ENCODE data around the gene CD3E. TPM values are rescaled to one million over a fixed set of nuclear protein-coding genes. Genes with fewer than 3 reads are reported as not detected.
"Not testable (repeated sequence)": the region's sequence is repeated elsewhere in the genome, so short reads cannot be mapped to it uniquely, and the experiment has no call there.

Gene CD3E
- total RNA-seq, 2 experiments from 2014 or later, result 515 to 530 TPM

DNA sequence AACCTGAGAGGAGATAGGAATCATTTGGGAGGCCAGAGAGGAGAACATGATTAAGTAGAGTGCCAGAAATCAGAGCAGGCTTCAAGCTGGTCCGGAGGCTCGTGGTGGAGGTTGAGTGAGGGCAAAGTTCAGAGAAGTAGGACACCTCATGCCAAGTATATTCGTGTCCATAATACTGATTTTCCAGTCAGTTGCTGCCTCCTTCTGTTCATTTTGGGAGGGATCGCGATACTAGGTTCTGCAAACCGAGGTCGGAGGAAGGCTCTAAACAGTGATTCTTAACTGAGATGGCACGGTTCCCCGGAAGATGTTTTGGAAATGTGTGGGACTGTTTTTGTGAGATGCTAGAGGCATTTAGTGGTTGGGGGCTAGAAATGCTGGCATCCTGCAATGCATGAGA lies 13.6 kb upstream of the CD3E start:
- Mint-ChIP-seq H3K36me3 (ENCODE audit: low read depth) (peaks cover 8% of the 10 kb centered on the region), H3K4me1 (ENCODE audit: low read depth) (peaks cover 30% of the 10 kb centered on the region), H3K9me3 (ENCODE audit: insufficient read depth) (peaks cover 4% of the 10 kb centered on the region), H3K27ac (peak overlapping the region; percentile 7), H3K4me3 (no peak overlapping the region), H3K27me3 (ENCODE audit: low read depth) (no peaks in the 10 kb centered on the region)
- POLR2A ChIA-PET, result interaction anchor here (0.7 to 1.4 kb wide), 4 partner anchors 13 to 93 kb away, joined by 3 to 4 read pairs (median 3); partner anchors contain the start of genes CD3E and MPZL3
- ATAC-seq (peak; percentile 88), DNase-seq (peak; percentile 68)
- CTCF ChIA-PET, result interaction anchor here (0.6 to 3.1 kb wide), 26 partner anchors 8 to 148 kb away, joined by 3 to 39 read pairs (median 6); partner anchors contain the start of genes CD3E, MPZL2 and SCN2B

DNA sequence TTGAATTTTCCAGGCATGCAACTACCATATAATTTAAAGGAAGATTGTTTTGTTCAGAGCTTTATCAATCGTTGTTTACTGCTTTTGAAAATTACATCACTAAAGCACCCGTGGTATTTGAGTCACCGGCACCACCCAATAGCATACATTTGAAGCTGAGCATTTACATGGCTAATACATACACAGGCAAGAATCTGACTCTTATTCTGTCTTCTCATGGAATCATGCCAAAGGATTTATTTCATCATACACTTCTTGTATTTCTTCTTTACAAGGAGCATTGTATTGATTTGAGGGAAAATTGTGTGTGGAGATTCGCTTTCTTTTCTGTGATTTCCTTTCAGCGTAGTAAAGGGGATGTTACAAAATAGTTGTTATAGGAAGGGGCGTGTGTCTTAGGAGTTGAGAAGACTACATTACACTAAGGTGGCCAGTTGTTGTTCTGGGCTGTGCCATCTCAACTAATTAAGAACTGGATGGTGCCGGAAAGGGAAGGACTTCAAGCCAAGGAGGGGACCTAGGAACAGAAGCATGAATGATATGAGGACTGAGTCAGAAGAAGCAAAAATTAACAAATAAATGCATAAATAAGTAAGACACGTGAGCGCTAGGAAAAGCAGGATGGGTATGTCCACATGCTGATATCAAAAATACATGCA lies 12.9 kb upstream of the CD3E start:
- DNase-seq (no peak), ATAC-seq (no peak)
- Mint-ChIP-seq H3K4me3 (no peak overlapping the region), H3K9me3 (ENCODE audit: insufficient read depth) (peaks cover 4% of the 10 kb centered on the region), H3K27me3 (ENCODE audit: low read depth) (no peaks in the 10 kb centered on the region), H3K4me1 (ENCODE audit: low read depth) (peaks cover 33% of the 10 kb centered on the region), H3K36me3 (ENCODE audit: low read depth) (peaks cover 8% of the 10 kb centered on the region), H3K27ac (no peak overlapping the region)
- ChIA-PET POLR2A (interaction anchor here (0.7 to 1.4 kb wide), 4 partner anchors 13 to 93 kb away, joined by 3 to 4 read pairs (median 3); partner anchors contain the start of genes CD3E and MPZL3), CTCF (interaction anchor here (0.8 to 3.1 kb wide), 25 partner anchors 9 to 149 kb away, joined by 3 to 39 read pairs (median 6); partner anchors contain the start of genes CD3E and MPZL2)

DNA sequence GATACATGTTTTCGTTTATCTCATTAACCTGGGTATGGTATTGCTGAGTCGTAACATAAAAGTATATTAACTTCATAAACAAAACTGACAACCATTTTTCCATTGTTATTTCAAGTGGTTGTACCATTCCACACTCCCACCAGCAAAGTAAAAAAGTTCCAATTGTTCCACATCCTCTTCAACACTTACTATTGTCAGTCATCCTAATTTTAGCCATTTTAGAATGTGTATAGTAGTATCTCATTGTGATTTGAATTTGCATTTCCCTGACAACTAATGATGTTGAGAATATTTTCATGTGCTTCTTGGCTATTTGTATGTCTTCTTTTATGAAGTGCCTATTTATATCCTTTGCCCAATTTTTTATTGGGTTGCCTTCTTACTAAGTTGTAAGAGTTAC lies 10.5 kb upstream of the CD3E start:
- Mint-ChIP-seq H3K4me3 (no peak overlapping the region), H3K4me1 (ENCODE audit: low read depth) (peaks cover 34% of the 10 kb centered on the region), H3K9me3 (ENCODE audit: insufficient read depth) (peaks cover 4% of the 10 kb centered on the region), H3K27me3 (ENCODE audit: low read depth) (no peaks in the 10 kb centered on the region), H3K27ac (no peak overlapping the region), H3K36me3 (ENCODE audit: low read depth) (peaks cover 7% of the 10 kb centered on the region)
- DNase-seq (no peak), ATAC-seq (no peak)
- ChIA-PET POLR2A (interaction anchor here (1.8 kb wide), 1 partner anchor 45 kb away, joined by 4 read pairs; no protein-coding TSS in a partner anchor), CTCF (interaction anchor here (0.7 to 8.1 kb wide), 2 partner anchors 13 to 91 kb away, joined by 3 to 132 read pairs; no protein-coding TSS in a partner anchor)

DNA sequence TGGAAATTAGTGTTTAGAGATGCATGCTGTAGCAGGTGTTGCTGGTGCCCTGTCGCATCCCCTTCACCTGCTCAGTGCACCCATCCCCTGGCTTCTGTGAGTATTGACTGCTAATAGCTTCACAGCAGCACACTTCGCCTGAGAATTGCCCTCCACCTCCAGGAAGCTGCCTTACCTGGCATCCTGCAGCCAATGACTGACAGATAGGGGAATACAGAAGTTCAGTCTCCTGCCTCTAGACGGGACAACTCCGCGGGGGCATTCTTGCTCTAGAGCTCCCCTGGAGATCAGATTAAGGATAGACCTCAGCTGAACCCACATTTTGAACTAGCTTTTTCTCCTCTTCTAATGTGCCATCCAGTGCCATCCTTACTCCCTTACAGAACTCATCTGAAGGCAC lies 9.3 kb upstream of the CD3E start:
- ChIA-PET CTCF (interaction anchor here (0.6 to 8.1 kb wide), 62 partner anchors 10 to 317 kb away, joined by 3 to 132 read pairs (median 5); partner anchors contain the start of genes ARCN1, CD3E, JAML and MPZL2), POLR2A (interaction anchor here (0.7 to 1.8 kb wide), 7 partner anchors 10 to 71 kb away, joined by 3 to 23 read pairs (median 4); partner anchors contain the start of genes CD3E and JAML)
- peaks cover 29% of the 10 kb centered on the region for H3K4me1 Mint-ChIP-seq (ENCODE audit: low read depth)
- H3K36me3 Mint-ChIP-seq (ENCODE audit: low read depth), result no peaks in the 10 kb centered on the region
- DNase-seq (no peak), ATAC-seq (no peak)
- no peak overlapping the region for H3K4me3 Mint-ChIP-seq
- no peaks in the 10 kb centered on the region for H3K9me3 Mint-ChIP-seq (ENCODE audit: insufficient read depth)
- no peak overlapping the region for H3K27ac Mint-ChIP-seq
- H3K27me3 Mint-ChIP-seq (ENCODE audit: low read depth), result no peaks in the 10 kb centered on the region

DNA sequence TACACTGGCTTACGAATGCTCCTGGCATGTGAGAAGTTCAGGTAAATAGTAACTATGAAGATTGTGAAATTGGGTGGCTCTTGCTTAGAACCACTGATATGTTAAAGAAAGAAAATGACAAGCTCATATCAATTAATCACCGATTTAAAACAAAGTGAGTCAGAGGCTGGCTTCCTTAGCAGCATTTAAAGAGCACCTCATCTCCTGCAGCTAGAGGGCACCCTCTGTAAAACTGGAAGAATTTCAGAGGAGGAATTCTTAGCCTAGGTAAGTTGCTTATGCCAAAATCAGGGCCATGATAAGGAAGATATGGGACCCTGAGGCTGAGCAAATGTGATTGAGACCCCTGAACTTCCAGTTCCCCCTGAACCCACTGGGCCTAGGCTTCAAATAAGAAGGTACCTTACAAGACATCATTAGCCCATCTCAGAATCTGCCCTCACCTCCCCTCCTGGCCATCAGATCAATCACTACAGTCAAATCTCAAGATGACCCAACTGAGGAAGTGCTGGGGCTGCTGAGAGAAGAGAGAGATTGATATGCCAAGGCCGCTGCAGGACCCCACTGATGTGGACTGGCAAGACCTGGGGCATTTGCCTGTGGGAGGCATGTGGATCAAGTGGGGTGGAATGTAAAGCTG lies 8.6 kb upstream of the CD3E start:
- H3K4me3 Mint-ChIP-seq, result no peak overlapping the region
- no peaks in the 10 kb centered on the region for H3K27me3 Mint-ChIP-seq (ENCODE audit: low read depth)
- ChIA-PET POLR2A (interaction anchor here (0.7 to 1.8 kb wide), 7 partner anchors 9 to 72 kb away, joined by 3 to 23 read pairs (median 4); partner anchors contain the start of genes CD3E and JAML), CTCF (interaction anchor here (0.6 to 8.1 kb wide), 62 partner anchors 9 to 318 kb away, joined by 3 to 132 read pairs (median 5); partner anchors contain the start of genes ARCN1, CD3E, JAML and MPZL2)
- no peaks in the 10 kb centered on the region for H3K36me3 Mint-ChIP-seq (ENCODE audit: low read depth)
- peaks cover 22% of the 10 kb centered on the region for H3K4me1 Mint-ChIP-seq (ENCODE audit: low read depth)
- no peaks in the 10 kb centered on the region for H3K9me3 Mint-ChIP-seq (ENCODE audit: insufficient read depth)
- DNase-seq (peak; percentile 62), ATAC-seq (peak; percentile 64)
- no peak overlapping the region for H3K27ac Mint-ChIP-seq

DNA sequence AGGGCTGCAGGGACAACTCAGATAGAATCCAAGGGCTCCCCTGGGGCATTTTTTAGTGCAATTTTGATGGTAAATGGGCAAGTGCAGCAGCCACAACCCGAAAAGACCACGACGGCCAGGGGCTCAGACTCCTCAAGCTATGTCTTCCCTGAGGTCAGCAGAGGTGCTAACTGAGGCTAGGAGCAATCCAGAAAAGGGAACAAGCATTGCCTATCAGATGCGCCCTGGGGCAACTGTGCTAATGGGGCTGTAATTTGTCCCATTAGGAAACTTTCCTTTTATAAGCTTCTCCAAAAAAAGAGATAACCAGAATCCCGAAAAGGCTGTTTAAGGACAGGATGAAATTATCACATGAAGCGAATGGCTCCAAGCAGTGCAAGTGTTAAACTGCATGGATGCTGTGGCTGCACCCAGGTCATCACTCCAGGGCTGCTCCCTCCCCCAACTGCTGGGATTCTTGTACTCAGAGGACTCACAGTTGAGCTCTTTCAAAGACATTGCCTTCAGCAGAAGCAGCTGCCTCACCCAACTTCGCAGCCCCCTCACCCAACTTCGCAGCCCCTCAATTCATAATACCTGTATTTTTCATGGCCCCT lies 2.8 kb upstream of the CD3E start:
- H3K27ac Mint-ChIP-seq, result no peak overlapping the region
- H3K9me3 Mint-ChIP-seq (ENCODE audit: insufficient read depth), result no peaks in the 10 kb centered on the region
- no peak for DNase-seq
- CTCF ChIA-PET, result interaction anchor here (0.7 to 8.1 kb wide), 7 partner anchors 10 to 103 kb away, joined by 3 to 132 read pairs (median 7); no protein-coding TSS in a partner anchor
- no peak overlapping the region for H3K4me3 Mint-ChIP-seq
- no peaks in the 10 kb centered on the region for H3K27me3 Mint-ChIP-seq (ENCODE audit: low read depth)
- ATAC-seq, result no peak
- POLR2A ChIA-PET, result interaction anchor here (1.2 kb wide), 1 partner anchor 55 kb away, joined by 3 read pairs; no protein-coding TSS in a partner anchor
- peaks cover 34% of the 10 kb centered on the region for H3K4me1 Mint-ChIP-seq (ENCODE audit: low read depth)
- peaks cover 18% of the 10 kb centered on the region for H3K36me3 Mint-ChIP-seq (ENCODE audit: low read depth)

DNA sequence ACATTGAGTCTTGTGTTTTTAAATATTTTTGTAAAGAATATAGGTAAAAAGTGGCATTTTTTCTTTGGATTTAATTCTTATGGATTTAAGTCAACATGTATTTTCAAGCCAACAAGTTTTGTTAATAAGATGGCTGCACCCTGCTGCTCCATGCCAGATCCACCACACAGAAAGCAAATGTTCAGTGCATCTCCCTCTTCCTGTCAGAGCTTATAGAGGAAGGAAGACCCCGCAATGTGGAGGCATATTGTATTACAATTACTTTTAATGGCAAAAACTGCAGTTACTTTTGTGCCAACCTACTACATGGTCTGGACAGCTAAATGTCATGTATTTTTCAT lies 333 bp upstream of the CD3E start:
- Mint-ChIP-seq H3K9me3 (ENCODE audit: insufficient read depth) (no peaks in the 10 kb centered on the region), H3K36me3 (ENCODE audit: low read depth) (peaks cover 43% of the 10 kb centered on the region), H3K27ac (peak overlapping the region; percentile 99), H3K27me3 (ENCODE audit: low read depth) (no peaks in the 10 kb centered on the region), H3K4me1 (ENCODE audit: low read depth) (peaks cover 58% of the 10 kb centered on the region), H3K4me3 (peak overlapping the region; percentile 99)
- ATAC-seq (peak; percentile 34), DNase-seq (no peak)
- POLR2A ChIA-PET, result interaction anchor here (0.5 to 3.2 kb wide), 21 partner anchors 8 to 268 kb away, joined by 3 to 23 read pairs (median 4); partner anchors contain the start of genes MPZL2 and MPZL3
- CTCF ChIA-PET, result interaction anchor here (0.8 to 5.3 kb wide), 14 partner anchors 8 to 134 kb away, joined by 3 to 62 read pairs (median 5); partner anchors contain the start of genes MPZL2 and MPZL3

DNA sequence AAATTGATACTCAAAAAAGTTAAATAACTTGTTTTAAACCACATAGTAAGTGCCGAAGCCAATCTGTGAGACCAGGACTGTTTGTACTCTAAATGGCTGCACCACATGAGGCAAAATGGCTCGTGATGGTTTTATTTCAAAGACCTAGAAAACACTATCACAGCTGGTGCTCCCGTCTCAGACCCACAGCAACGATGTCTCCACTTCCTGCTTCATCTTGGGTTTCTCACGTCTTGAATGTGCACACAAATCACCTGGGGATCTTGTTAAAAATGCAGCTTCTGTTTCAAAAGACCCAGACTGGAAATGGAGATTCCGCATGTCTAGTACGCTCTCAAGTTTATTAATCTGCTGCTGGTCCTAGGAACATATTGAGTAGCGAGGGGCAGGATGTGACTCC lies 1.2 kb downstream of the CD3E start:
- Mint-ChIP-seq H3K4me3 (peak overlapping the region; percentile 99), H3K27me3 (ENCODE audit: low read depth) (no peaks in the 10 kb centered on the region), H3K9me3 (ENCODE audit: insufficient read depth) (no peaks in the 10 kb centered on the region), H3K27ac (peak overlapping the region; percentile 99), H3K4me1 (ENCODE audit: low read depth) (peaks cover 71% of the 10 kb centered on the region), H3K36me3 (ENCODE audit: low read depth) (peaks cover 57% of the 10 kb centered on the region)
- ChIA-PET POLR2A (interaction anchor here (0.5 to 3.2 kb wide), 16 partner anchors 10 to 375 kb away, joined by 3 to 23 read pairs (median 5); partner anchors contain the start of genes JAML, KMT2A and UBE4A), CTCF (interaction anchor here (0.7 to 5.3 kb wide), 12 partner anchors 8 to 107 kb away, joined by 3 to 62 read pairs (median 5); partner anchors contain the start of genes JAML, MPZL2 and MPZL3)
- DNase-seq, result peak; percentile 69
- ATAC-seq, result peak; percentile 28

DNA sequence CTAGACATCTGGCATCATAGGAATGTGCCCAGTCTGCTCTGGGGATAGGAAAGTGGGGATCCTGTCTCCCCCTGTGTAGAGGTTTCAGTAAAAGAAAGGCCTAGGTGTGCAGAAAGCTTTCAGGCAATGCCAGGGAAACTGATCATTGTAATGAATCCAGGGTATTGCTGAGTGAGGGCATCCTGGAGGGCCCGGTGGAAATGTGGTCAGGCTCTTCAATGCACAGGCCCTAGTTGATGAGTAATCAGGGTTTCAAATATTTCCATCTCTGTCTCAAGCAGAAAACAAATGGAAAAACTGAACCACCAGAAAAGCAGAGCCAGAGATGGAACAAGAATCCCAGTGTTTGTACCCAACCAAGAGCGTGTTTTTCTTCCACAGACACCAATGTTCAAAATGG lies 2.0 kb downstream of the CD3E start:
- peak; percentile 40 for ATAC-seq
- no peaks in the 10 kb centered on the region for H3K9me3 Mint-ChIP-seq (ENCODE audit: insufficient read depth)
- peak overlapping the region; percentile 99 for H3K4me3 Mint-ChIP-seq
- peaks cover 80% of the 10 kb centered on the region for H3K4me1 Mint-ChIP-seq (ENCODE audit: low read depth)
- H3K36me3 Mint-ChIP-seq (ENCODE audit: low read depth), result peaks cover 64% of the 10 kb centered on the region
- peak overlapping the region; percentile 92 for H3K27ac Mint-ChIP-seq
- POLR2A ChIA-PET, result interaction anchor here (1.7 to 3.2 kb wide), 4 partner anchors 11 to 93 kb away, joined by 5 to 23 read pairs (median 13); partner anchors contain the start of gene JAML
- DNase-seq, result peak; percentile 56
- no peaks in the 10 kb centered on the region for H3K27me3 Mint-ChIP-seq (ENCODE audit: low read depth)
- CTCF ChIA-PET, result interaction anchor here (0.9 to 5.6 kb wide), 4 partner anchors 7 to 22 kb away, joined by 3 to 62 read pairs (median 22); no protein-coding TSS in a partner anchor

DNA sequence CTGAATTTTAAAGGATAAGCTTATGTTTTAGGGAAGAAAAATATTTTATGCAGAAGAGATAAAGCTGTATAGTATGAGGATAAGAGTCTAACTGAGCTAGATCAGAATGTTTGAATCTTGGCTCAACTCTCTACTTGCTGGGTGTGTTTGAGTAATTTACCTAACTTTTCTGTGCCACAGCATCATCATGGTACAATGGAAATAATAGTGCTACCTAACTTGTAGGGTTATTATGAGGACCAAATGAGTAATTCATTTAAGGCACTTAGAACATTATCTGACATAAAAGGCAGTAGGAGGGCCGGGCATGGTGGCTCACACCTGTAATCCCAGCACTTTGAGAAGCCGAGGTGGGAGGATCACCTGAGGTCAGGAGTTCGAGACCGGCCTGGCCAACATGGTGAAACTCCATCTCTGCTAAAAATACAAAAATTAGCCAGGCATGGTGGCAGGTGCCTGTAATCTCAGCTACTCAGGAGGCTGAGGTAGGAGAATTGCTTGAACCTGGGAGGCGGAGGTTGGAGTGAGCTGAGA lies 4.5 kb downstream of the CD3E start:
- Mint-ChIP-seq H3K4me1 (ENCODE audit: low read depth) (peaks cover 79% of the 10 kb centered on the region), H3K4me3 (peak overlapping the region; percentile 99), H3K27ac (peak overlapping the region; percentile 41), H3K36me3 (ENCODE audit: low read depth) (peaks cover 85% of the 10 kb centered on the region)
- POLR2A ChIA-PET, result interaction anchor here (0.6 to 2.2 kb wide), 3 partner anchors 50 to 106 kb away, joined by 3 to 6 read pairs (median 3); partner anchors contain the start of gene UBE4A
- ATAC-seq; DNase-seq; H3K27me3 Mint-ChIP-seq (ENCODE audit: low read depth); H3K9me3 Mint-ChIP-seq (ENCODE audit: insufficient read depth): not testable (repeated sequence)
- CTCF ChIA-PET, result interaction anchor here (0.7 to 5.6 kb wide), 7 partner anchors 12 to 110 kb away, joined by 3 to 42 read pairs (median 4); no protein-coding TSS in a partner anchor
